GM23248 (cell line): ENCODE data around the gene HERC4. TPM values are rescaled to one million over a fixed set of nuclear protein-coding genes. Genes with fewer than 3 reads are reported as not detected.
"Not testable (repeated sequence)": the region's sequence is repeated elsewhere in the genome, so short reads cannot be mapped to it uniquely, and the experiment has no call there.

ENCODE experiments used
- DNase-seq: peaks from one replicate; pipeline ENCODE4 v3.0.0-alpha.2; 2015
- H2AFZ ChIP-seq: fragments of 200-600 bp; sonication (generic); 2 replicates; pipeline ENCODE4 v1.6.1; 2016; ENCODE audit warnings: antibody characterized with exemption
- H3F3A ChIP-seq: fragments of 200-600 bp; sonication (generic); 2 replicates; pipeline ENCODE4 v1.6.1; 2016; ENCODE audit warnings: mild to moderate bottlenecking, antibody characterized with exemption, mixed run types; ENCODE audit not compliant: insufficient read depth
- H3K27ac ChIP-seq: fragments of 200-600 bp; sonication (generic); 2 replicates; pipeline ENCODE4 v1.5.1; 2016; ENCODE audit warnings: mild to moderate bottlenecking
- H3K27me3 ChIP-seq: fragments of 200-600 bp; sonication (generic); replicated peaks from 2 replicates; pipeline ENCODE4 v1.6.1; 2016; ENCODE audit warnings: mild to moderate bottlenecking; ENCODE audit not compliant: insufficient read depth
- H3K36me3 ChIP-seq: fragments of 200-600 bp; sonication (generic); 2 replicates; pipeline ENCODE4 v1.6.1; 2016; ENCODE audit warnings: low read depth, mild to moderate bottlenecking
- H3K4me1 ChIP-seq: fragments of 200-600 bp; sonication (generic); 2 replicates; pipeline ENCODE4 v1.6.1; 2016; ENCODE audit warnings: mild to moderate bottlenecking; ENCODE audit not compliant: insufficient read depth
- H3K4me2 ChIP-seq: fragments of 200-600 bp; sonication (generic); one replicate; pipeline ENCODE4 v1.6.1; 2016; ENCODE audit warnings: mild to moderate bottlenecking; ENCODE audit not compliant: unreplicated experiment
- H3K4me3 ChIP-seq: fragments of 200-600 bp; sonication (generic); 2 replicates; pipeline ENCODE4 v1.5.1; 2016; ENCODE audit warnings: mild to moderate bottlenecking
- H3K79me2 ChIP-seq: fragments of 200-600 bp; sonication (generic); 2 replicates; pipeline ENCODE4 v1.6.1; 2016; ENCODE audit warnings: mild to moderate bottlenecking; ENCODE audit not compliant: insufficient read depth
- H3K9ac ChIP-seq: fragments of 200-600 bp; sonication (generic); 2 replicates; pipeline ENCODE4 v1.6.1; 2016; ENCODE audit warnings: mild to moderate bottlenecking
- H3K9me2 ChIP-seq: fragments of 200-600 bp; sonication (generic); 2 replicates; pipeline ENCODE4 v1.6.1; 2016; ENCODE audit warnings: mixed run types, mild to moderate bottlenecking, moderate library complexity; ENCODE audit not compliant: insufficient read depth
- H3K9me3 ChIP-seq: fragments of 200-600 bp; sonication (generic); one replicate; pipeline ENCODE4 v1.6.1; 2017; ENCODE audit warnings: low read depth
- H4K20me1 ChIP-seq: fragments of 200-600 bp; sonication (generic); 2 replicates; pipeline ENCODE4 v1.6.0; 2016; ENCODE audit not compliant: insufficient read depth
- EZH2 ChIP-seq: fragments of 200-600 bp; sonication (generic); IDR thresholded peaks from 2 replicates; pipeline ENCODE4 v1.6.1; 2018; ENCODE audit warnings: antibody characterized with exemption, mild to moderate bottlenecking; ENCODE audit not compliant: insufficient read depth, poor library complexity, severe bottlenecking
- EZH2phosphoT487 ChIP-seq: fragments of 200-600 bp; sonication (generic); IDR thresholded peaks from 2 replicates; pipeline ENCODE4 v1.6.1; 2018; ENCODE audit warnings: antibody characterized with exemption, moderate library complexity, mild to moderate bottlenecking, low read depth; ENCODE audit not compliant: insufficient read depth
- WGBS, 2 experiments: methylation state at CpG; one replicate each; pipeline ENCODE4 v1.1.6; 2015 to 2017; ENCODE audit warnings: low lambda C conversion rate in 2 of 2, low coverage in 1 of 2; ENCODE audit errors: missing lambda C conversion rate in 2 of 2; 5-methylcytosine and 5-hydroxymethylcytosine counted together
- in situ Hi-C: fragments of 300-500 bp; cut with MboI; formaldehyde crosslinking; loops from 2 replicates; pipeline ENCODE4 v1.15.0; 2020
- polyA plus RNA-seq: library from polyadenylated mRNA; unstranded; fragments of >200 nt; fragmentation: Nextera tagmentation; extraction: Ambion mirVana; gene quantifications from 2 replicates; pipeline ENCODE4 v1.2.1, GENCODE V29; 2016
- total RNA-seq: library from RNA; depleted of rRNA; stranded (reverse); fragments of >200 nt; shearing (Covaris generic); gene quantifications from 2 replicates; pipeline ENCODE4 v1.2.3, GENCODE V29; 2014

The HERC4 gene
- total and polyA plus RNA-seq, 2 experiments from 2014 or later = 127 to 228 TPM

DNA sequence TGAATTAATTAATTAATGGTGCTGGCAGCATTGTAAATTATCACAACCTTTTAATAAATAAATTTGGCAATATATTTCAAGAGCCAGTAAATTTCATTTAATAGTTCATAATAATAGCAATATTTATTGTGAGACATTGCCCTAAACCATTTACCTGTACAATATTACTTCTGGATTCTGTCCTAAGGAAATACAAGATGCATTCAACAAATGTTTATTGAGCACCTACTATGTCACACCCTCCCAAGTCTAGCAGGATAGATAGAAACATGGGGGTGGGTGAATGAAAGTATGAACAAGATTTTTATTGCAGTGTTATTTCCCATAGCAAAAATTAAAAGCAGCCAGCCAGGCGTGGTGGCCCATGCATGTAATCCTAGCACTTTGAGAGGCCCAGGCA lies 4.4 kb upstream of the HERC4 start:
- H3K4me1 ChIP-seq = peaks cover 20% of the 10 kb centered on the region
- no peak overlapping the region for H3K27ac ChIP-seq
- no peak for TF ChIP-seq EZH2
- TF ChIP-seq EZH2phosphoT487 = no peak
- no peaks in the 10 kb centered on the region for H4K20me1 ChIP-seq
- no peak overlapping the region for H3K4me2 ChIP-seq
- WGBS, 2 experiments = 100% methylated on average over 1 of the region's 1 CpG
- no peak overlapping the region for H3K4me3 ChIP-seq
- H3K27me3 ChIP-seq = no peaks in the 10 kb centered on the region
- DNase-seq = no peak
- no peaks in the 10 kb centered on the region for H3K9me3 ChIP-seq
- no peak overlapping the region for H2AFZ ChIP-seq
- no peaks in the 10 kb centered on the region for H3K9me2 ChIP-seq
- H3K9ac ChIP-seq = no peak overlapping the region
- peaks cover 11% of the 10 kb centered on the region for H3K79me2 ChIP-seq
- no peaks in the 10 kb centered on the region for H3K36me3 ChIP-seq
- in situ Hi-C loops = loop anchor here (5.0 kb wide), 1 partner anchor 128 kb away; no protein-coding TSS in a partner anchor
- peaks cover 16% of the 10 kb centered on the region for H3F3A ChIP-seq

DNA sequence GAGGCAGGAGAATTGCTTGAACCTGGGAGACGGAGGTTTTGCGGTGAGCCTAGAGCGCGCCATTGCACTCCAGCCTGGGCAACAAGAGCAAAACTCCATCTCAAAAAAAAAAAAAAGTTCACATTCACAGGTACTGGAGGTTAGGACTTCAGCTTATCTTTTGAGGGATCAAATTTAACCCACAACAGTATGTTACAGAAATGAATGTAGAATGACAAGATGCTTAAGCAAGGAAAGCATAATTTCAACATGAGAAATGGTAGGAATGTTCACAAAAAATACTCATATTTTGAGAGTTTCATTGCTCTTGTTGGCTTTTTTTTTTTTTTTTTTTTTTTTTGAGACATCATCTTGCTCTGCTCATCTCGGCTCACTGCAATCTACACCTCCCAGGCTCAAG lies 1.9 kb upstream of the HERC4 start:
- peaks cover 35% of the 10 kb centered on the region for H3K79me2 ChIP-seq
- peaks cover 4% of the 10 kb centered on the region for H3K4me1 ChIP-seq
- no peak overlapping the region for H3K4me3 ChIP-seq
- peaks cover 17% of the 10 kb centered on the region for H3K36me3 ChIP-seq
- TF ChIP-seq EZH2phosphoT487 (no peak), EZH2 (no peak)
- H3K4me2 ChIP-seq = no peak overlapping the region
- H4K20me1 ChIP-seq = no peaks in the 10 kb centered on the region; the same call in 1 of the 2 replicates
- no peak for DNase-seq
- H3K9ac ChIP-seq = no peak overlapping the region
- no peaks in the 10 kb centered on the region for H3K27me3 ChIP-seq
- WGBS, 2 experiments = 98 to 100% methylated on average over 5 of the region's 5 CpGs
- H2AFZ ChIP-seq = no peak overlapping the region
- in situ Hi-C loops = loop anchor here (5.0 kb wide), 1 partner anchor 130 kb away; no protein-coding TSS in a partner anchor
- H3K9me2 ChIP-seq = no peaks in the 10 kb centered on the region
- peaks cover 23% of the 10 kb centered on the region for H3F3A ChIP-seq
- no peak overlapping the region for H3K27ac ChIP-seq
- no peaks in the 10 kb centered on the region for H3K9me3 ChIP-seq

DNA sequence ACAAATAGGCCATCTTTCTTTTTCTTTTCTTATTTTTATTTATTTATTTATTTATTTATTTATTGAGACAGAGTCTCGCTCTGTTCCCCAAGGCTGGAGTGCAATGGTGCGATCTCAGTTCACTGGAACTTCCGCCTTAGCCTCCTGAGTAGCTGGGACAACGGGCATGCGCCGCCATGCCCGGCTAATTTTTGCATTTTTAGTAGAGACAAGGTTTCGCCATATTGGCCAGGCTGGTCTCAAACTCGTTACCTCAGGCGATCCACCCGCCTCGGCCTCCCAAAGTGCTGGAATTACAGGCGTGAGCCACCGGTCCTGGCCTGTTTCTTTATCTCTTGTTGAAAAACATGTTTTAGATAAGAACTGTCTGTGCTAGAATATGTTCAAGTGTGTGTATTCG lies 998 bp upstream of the HERC4 start:
- DNase-seq, H3K27me3 ChIP-seq, H2AFZ ChIP-seq, H4K20me1 ChIP-seq, H3K4me1 ChIP-seq, H3K4me2 ChIP-seq, H3K9me2 ChIP-seq, H3K4me3 ChIP-seq, H3K9ac ChIP-seq, H3K27ac ChIP-seq, H3K9me3 ChIP-seq: not testable (repeated sequence)
- Histone ChIP-seq H3K79me2 (peaks cover 44% of the 10 kb centered on the region), H3F3A (peaks cover 32% of the 10 kb centered on the region), H3K36me3 (peaks cover 27% of the 10 kb centered on the region)
- in situ Hi-C loops = loop anchor here (5.0 kb wide), 1 partner anchor 131 kb away; no protein-coding TSS in a partner anchor
- 97 to 98% methylated on average over 15 of the region's 15 CpGs for WGBS, 2 experiments

DNA sequence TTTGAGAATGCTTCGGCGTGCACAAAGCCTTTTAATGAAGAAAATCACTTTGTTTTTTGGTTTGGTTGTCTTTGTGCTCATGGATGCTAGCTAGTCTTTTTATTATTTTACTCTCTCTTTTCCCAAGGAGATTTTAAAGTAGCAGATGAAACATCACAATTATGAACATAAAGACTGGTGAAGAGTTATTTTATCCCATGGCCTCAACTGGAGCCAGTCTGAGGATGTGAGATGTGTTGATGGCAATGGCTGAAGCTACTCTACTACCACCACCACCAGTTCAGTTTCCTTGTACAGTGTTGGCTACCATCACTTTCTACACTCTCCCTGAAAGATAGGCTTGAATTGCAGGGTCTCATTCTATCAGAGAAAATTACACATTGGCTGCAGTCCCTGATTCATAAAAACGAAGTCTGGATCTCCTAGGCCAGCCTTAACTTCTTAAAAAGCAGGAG lies 494 bp upstream of the HERC4 start:
- peak overlapping the region; percentile 59 for H3K9ac ChIP-seq
- WGBS, 2 experiments = 32 to 33% methylated on average over 3 of the region's 3 CpGs

More for the DNA sequence above, 494 bp upstream of the HERC4 start:
- peaks cover 49% of the 10 kb centered on the region for H3K79me2 ChIP-seq
- H3K27ac ChIP-seq = peak overlapping the region; percentile 43
- H3K27me3 ChIP-seq = no peaks in the 10 kb centered on the region
- H3F3A ChIP-seq = peaks cover 37% of the 10 kb centered on the region
- peak overlapping the region; percentile 88 for H2AFZ ChIP-seq
- in situ Hi-C loops = loop anchor here (5.0 kb wide), 1 partner anchor 132 kb away; no protein-coding TSS in a partner anchor
- H3K4me2 ChIP-seq = peak overlapping the region; percentile 78
- peaks cover 3% of the 10 kb centered on the region; the same call in 1 of the 2 replicates for H4K20me1 ChIP-seq
- no peaks in the 10 kb centered on the region for H3K9me2 ChIP-seq
- H3K4me3 ChIP-seq = peak overlapping the region; percentile 57
- no peak for TF ChIP-seq EZH2
- no peak for TF ChIP-seq EZH2phosphoT487
- no peak for DNase-seq
- H3K9me3 ChIP-seq = no peaks in the 10 kb centered on the region
- peaks cover 4% of the 10 kb centered on the region for H3K4me1 ChIP-seq
- peaks cover 32% of the 10 kb centered on the region for H3K36me3 ChIP-seq
